HG02678 (cell line): ENCODE measurements around the gene NPHP1.
"Not testable (repeated sequence)": the region's sequence is repeated elsewhere in the genome, so short reads cannot be mapped to it uniquely, and the experiment has no call there.

Experiments
- ATAC-seq: cut with Tn5 transposase; IDR thresholded peaks from one replicate; pipeline ENCODE4 v1.9.1; 2021; ENCODE audit warnings: mild to moderate bottlenecking, moderate library complexity; ENCODE audit not compliant: unreplicated experiment

The NPHP1 gene

GRCh38 chr2:110105183-110105582 is 99.6 kb downstream of the NPHP1 start:
- no peak for ATAC-seq

GRCh38 chr2:110104025-110104771 is 100.6 kb downstream of the NPHP1 start:
- no peak for ATAC-seq

GRCh38 chr2:110103061-110103961 is 101.5 kb downstream of the NPHP1 start:
- no peak for ATAC-seq

- no peak for ATAC-seq
Measured at GRCh38 chr2:110101901-110102803, 102.7 kb downstream of the NPHP1 start.

GRCh38 chr2:110101280-110101844 is 103.5 kb downstream of the NPHP1 start:
- no peak for ATAC-seq

- not testable (repeated sequence) for ATAC-seq
Measured at GRCh38 chr2:110100880-110101279, 103.9 kb downstream of the NPHP1 start.

GRCh38 chr2:110100480-110100879 is 104.3 kb downstream of the NPHP1 start:
- ATAC-seq = no peak

GRCh38 chr2:110099471-110100225 is 105.2 kb downstream of the NPHP1 start:
- no peak for ATAC-seq

GRCh38 chr2:110099038-110099425 is 105.8 kb downstream of the NPHP1 start:
- no peak for ATAC-seq

- no peak for ATAC-seq
Measured at GRCh38 chr2:110097506-110098220, 107.2 kb downstream of the NPHP1 start.

- ATAC-seq = no peak
Measured at GRCh38 chr2:110095994-110096633, 108.7 kb downstream of the NPHP1 start.

GRCh38 chr2:110094884-110095534 is 109.8 kb downstream of the NPHP1 start:
- not testable (repeated sequence) for ATAC-seq

- ATAC-seq = not testable (repeated sequence)
Measured at GRCh38 chr2:110093924-110094323, 110.9 kb downstream of the NPHP1 start.

- not testable (repeated sequence) for ATAC-seq
Measured at GRCh38 chr2:110090164-110090563, 114.6 kb downstream of the NPHP1 start.

GRCh38 chr2:110083757-110084156 is 121.1 kb downstream of the NPHP1 start:
- ATAC-seq = not testable (repeated sequence)

GRCh38 chr2:110083162-110083561 is 121.7 kb downstream of the NPHP1 start:
- not testable (repeated sequence) for ATAC-seq

GRCh38 chr2:110078104-110078503 is 126.7 kb downstream of the NPHP1 start:
- not testable (repeated sequence) for ATAC-seq

- ATAC-seq = not testable (repeated sequence)
Measured at GRCh38 chr2:110075896-110076295, 128.9 kb downstream of the NPHP1 start.
